HG03025 (cell line): Measurements from ENCODE around the gene DSCAM.

Experiments
- ATAC-seq: cut with Tn5 transposase; IDR thresholded peaks from one replicate; pipeline ENCODE4 v1.9.1; 2021; ENCODE audit warnings: mild to moderate bottlenecking, moderate library complexity; ENCODE audit not compliant: unreplicated experiment, low FRiP score

DSCAM gene

DNA sequence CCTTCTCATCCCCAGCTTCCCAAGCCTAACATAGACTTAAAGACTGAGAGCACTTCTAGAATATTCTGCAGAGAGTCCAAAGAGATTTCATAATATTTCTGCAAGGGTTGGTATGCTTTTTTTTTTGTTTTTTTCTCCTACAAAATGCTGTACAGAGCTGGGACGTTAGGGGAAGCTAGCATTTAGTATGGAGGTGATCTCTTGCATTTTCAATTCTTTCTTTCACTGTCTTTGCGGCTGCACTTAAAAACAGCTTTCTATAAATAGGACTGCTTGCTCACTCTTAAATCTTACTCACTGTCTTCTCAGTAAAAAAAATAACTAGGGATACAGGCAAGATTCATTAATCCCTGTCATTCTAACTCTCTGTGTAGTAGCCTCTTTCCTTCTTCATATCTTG is 7.4 kb downstream of the DSCAM start:
- ATAC-seq = no peak

DNA sequence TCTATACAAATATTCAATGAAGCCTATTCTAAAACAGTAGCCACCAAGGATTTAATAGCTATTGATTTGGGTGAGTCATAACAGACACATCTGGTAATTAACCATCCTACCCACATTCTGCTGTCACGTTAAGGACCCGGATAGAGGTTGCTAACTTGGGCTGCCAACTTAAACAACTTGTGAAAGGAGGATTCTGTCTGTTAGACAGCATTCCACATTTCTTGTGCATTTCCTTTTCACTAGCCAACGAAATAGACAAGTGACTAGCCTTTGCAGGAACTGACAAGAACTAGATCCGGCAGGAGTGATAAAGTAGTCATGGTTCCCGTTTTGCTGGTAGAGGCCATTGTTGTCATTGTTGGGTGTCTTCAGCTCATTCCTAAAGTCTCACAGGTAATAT is 9.5 kb downstream of the DSCAM start:
- no peak for ATAC-seq

DNA sequence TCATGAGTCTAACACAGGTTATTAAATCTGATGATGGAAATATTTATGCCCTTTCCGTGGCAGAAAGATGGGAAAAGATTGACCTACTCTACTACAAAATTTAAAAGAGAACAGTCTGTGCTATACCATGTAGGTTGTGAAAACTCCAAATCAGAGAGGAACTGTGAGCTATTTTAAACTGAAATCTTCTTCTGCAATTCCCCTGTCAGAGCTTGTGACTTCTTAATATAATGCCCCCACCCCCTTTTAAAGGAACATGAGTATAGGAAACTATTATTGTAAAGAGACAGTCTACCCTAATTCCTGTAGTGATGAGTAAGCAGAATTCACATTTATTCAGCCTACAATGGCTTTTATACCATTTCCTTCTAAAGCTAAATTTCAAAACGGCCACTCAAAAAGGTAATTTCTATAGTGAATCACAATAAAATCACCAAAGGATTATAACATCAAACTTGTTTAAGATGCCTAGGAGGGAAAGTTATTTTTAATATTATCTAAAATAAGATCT is 11.7 kb downstream of the DSCAM start:
- ATAC-seq = no peak

DNA sequence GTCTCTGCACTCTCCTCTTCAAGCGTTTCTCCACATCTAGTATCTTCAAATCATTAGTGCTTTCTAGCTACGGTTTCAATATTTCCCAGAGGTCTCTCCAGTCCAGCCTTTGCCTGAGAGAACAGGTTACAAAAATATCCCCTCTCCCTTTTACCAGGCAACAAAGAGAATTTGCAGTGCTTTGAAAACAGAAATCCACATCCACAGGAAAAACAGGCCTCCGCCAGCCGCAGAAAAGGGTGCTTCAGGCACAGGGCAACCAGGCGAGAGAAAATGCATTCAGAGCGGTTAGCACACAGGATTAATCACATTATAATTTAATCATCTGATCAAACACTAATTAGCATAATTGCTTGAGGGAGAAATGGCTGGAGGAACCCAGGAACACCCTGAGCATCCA is 13.8 kb downstream of the DSCAM start:
- ATAC-seq = no peak

DNA sequence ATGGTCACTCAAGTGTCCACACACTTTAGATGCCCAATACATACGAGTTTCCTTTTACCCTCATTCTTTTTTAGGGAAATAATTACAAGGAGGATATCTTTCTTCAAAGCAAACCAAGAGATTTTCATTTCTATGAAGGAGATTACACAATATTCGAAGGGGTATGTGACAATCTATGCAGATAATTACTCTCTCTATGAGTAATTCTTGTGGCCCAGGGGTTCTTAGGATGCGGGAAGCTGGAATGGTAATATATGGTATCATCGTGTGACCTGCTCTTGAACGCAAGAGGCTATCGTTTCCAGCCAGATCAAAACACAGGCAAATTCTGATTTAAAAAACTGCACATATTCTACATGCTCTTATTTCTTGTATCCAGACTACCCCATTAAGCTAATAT is 14.6 kb downstream of the DSCAM start:
- no peak for ATAC-seq

DNA sequence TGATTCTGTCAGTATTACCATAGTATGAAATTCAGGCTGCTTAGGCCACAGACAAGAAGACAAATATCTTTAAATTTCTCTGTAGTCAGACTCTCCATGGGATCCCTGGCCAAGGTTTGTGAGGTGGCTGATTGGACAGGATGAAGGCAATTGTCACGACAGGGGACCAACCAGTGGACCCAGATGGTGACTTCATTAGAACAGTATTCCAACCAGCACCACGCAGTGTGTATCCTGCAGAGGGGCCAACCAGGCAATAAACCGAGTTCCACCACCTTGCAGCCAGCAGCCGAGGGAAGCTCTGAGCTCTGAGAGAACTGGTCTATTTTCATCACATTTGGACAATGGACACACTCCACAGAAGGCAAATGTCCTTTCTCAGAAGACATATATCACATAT is 16.1 kb downstream of the DSCAM start:
- no peak for ATAC-seq

DNA sequence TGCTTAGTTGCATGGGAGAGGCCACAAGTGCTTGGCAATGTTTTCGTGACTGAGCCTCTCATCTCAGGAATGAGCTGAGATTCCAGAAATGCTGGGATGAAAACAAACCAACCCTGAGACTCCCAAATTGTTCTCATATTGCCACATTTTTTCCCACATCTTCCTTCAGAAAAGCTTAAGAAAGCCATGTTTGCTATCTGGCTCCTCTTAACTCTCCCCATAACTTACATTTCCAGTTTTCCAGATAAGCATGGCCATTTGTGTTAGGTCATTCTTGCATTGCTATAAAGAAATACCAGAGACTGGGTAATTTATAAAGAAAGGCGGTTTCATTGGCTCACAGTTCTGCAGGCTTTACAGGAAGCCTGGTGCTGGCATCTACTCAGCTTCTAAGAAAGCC is 17.2 kb downstream of the DSCAM start:
- no peak for ATAC-seq

DNA sequence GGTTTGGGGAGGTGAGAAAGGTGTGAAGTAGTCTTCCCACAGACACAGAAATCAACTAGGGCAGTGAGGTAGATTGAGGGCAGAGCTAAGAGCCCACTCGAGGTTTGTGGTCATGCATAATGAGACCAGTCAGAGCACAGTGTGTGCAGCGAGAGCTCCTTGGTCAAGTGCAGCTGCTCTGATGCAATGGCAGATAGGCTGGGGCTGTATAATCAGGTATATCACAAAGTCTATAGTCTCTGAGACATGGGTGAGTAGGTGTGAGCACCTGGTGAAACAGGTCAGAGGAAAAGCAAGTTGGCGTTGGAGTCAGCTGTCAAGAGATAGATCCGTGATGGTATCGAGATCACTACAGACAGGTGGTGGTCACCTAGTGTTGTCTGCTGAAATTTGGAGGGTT is 17.6 kb downstream of the DSCAM start:
- ATAC-seq = no peak

DNA sequence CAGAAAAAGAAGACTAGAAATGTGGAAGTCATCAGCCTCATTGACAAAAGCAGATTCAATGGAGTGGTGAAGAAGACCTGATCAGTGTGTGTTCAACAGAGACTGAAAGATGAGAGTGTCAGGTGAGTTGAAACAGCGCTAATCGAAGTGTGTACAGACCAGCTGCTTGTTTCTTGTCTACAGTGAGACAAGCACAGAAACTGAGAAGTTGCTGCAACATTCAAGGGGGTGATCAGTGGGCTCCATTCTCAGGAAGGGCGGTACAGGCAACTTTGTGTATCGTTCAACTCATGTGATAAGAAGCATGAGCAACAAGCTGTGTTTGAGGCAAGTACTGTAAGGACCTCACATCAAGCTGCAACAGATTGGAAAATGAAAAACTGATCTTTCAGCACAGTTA is 19.4 kb downstream of the DSCAM start:
- no peak for ATAC-seq

DNA sequence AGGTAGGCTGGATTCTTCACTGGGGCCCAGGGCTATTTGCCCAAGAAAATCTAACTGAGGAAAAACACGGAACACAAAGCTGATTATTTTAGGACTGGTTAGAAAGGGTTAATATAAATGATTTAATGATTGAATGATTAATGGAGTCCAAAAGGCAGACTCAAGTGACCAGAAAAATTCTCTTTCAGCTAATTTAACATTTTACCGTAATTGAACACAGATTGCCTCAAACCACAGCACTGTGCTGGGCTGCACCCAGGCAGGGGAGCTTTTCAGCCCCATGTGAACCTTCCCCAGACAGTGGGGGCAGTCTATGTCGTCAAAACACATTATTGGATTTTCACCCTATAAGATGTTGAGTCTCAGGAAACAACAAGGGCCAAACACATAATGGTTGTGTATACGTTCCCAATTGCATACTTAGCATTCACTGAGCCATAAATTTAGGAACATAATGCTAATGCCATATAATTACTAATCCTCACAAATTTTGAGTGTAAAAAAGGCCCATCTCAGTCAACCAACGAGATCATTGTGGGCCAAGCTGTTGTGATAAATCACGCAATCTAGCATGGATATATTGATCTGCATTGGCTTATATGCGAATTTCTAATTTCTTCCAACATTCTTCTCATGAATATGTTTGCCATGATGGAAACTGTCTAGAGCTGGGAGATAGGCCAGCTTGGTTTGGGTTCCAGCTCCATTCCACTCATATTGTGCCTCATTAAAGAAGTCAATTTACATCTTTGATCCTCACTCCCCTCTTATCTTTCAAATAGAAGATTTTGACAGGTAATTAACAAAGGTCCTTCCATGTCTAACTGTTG is 27.7 kb downstream of the DSCAM start:
- no peak for ATAC-seq

DNA sequence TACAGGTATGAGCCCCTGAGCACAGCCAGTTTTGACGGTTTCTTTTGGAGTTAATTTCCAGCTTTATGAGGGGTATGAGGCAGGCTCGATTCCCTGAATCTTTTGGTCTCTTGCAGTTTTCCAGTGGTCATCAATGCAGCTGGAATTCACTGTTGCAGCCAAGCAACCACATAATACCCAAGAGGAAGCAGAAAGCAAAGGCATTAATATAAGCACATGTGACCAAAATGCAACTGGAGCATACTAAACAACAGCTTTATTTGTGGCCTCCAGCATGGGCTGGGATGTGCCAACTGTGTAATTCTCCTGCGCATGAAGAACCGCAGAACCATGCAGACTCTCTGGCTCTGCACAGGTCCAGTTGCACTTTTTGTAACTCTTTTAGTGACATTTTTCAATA is 33.0 kb downstream of the DSCAM start:
- ATAC-seq = no peak

DNA sequence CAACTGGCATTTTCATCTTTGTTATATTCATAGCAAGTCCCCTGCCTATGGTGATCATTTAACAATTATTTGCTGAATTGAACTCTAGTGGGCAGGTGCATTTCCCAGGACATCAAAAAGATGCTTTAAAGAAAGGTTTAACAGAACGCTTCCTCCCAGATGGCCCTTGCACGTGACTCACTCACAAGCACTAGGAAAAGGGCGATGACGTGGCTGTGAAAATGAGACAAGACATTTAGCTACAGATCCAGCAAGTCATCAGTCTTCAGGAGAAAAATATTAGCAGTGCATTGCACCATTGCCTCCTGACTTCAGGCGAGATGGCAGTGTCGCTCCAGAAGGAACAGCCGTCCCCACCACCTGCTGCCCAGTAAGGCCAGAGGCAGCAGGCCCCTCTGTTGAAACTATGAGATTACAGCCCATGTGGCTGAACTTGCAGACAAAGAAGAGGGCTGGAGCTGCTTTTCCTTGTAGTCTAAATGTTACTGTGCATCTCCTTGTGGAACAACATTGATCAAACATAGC is 37.2 kb downstream of the DSCAM start:
- ATAC-seq = no peak

DNA sequence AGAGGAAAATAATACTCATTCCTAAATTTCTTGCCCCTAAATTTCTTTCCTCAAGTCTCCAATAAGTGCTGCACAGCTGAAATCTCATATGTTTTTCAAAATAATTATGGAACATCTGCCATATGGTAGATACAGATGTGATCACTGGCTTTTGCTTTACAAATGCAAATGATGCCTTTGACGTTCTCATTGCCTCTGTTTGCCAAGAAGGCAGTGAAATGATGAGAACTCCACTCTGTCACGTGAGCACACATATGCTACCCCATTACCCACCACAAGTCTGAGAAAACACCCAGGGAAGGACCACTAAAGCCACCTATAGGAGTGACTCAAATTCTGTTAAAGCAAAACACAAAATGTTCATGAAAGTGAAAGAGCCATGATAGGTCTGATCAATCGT is 43.9 kb downstream of the DSCAM start:
- ATAC-seq = no peak

DNA sequence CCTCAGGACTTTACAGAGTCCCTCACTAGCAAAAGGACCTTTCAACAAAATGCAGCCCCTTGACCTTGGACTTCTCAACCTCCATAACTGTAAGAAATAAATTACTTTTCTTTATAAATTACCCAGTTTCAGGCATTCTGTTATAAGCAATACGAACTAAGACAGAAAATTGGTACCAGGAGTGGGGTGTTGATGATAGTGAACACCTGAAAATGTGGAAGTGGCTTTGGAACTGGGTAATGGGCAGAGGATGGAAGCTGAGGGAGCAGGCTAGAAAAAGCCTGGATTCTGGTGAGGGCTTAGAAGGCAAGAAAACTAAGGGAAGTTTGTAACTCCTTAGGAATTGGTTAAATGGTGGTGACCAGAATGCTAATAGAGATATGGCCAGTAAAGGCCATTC is 46.8 kb downstream of the DSCAM start:
- no peak for ATAC-seq

DNA sequence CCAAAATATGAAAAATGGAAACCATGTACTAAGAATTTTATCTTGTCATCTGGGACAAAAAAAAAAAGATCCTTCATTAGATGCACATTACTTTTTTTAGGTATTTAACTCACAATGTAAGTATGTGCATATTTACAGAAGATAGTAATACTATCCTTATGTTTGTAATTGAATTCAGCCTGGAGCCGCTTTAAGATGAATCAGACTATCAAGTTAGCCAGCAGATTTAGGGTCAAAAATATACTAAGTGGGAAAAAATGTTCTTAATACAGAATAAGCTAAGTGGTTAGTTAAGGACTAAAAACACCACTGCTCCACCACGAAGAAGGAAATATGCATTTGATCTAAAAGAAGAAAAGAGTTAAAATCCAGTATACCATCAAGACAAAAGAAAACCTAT is 49.1 kb downstream of the DSCAM start:
- ATAC-seq = no peak

DNA sequence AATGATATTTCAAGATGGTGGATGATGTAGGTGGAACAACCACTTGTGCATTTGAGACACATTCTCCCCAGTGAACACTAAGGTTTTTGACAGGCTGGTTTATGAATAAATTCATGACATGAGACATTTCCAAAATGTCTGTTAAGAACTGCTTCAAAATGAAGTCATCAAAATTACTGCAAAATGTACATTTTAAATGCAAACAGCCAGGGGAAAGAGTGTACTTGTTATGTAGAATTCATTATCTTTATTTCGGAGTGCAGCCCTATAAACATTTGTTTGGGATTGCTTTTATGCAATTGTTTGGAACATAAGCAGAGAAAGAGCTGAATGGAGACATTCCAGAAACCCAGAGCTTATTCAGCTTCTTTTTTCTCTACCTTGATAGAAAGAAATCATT is 49.5 kb downstream of the DSCAM start:
- ATAC-seq = no peak

DNA sequence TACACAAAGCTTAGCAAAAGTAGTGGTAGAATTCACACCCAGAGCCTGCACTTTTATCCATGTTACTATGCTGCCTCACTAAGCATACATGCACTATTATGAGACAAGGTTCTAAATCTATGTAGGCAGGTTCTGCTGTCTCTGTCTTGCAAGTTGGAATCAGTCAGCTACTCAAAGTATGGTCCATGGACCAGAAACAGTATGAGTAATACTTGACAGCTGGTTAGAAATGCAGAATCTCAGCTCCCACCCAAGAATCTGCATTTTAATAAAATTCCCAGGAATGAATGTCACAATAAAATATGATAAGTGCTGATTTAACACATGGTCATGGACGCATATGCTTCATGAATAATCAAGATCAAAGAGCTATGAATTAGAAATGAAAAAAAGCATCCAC is 50.5 kb downstream of the DSCAM start:
- ATAC-seq = no peak

DNA sequence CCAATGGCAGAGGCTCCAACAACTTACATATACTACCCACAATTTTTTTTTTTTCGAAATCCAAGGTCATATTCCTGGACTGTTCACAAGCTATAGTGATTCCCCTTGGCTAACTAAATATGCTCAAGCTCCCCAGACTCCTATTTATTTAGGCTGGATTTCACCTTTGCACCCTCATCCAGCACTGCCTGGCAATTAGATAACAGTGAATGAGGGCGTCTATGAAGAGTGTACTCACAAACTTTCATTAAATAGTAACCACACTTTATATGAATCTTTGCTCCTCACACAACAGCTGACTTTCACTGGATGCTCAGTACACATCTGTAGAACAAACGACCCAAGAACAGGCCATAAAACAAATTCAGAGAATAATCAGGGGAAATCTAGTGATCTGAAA is 51.6 kb downstream of the DSCAM start:
- no peak for ATAC-seq

DNA sequence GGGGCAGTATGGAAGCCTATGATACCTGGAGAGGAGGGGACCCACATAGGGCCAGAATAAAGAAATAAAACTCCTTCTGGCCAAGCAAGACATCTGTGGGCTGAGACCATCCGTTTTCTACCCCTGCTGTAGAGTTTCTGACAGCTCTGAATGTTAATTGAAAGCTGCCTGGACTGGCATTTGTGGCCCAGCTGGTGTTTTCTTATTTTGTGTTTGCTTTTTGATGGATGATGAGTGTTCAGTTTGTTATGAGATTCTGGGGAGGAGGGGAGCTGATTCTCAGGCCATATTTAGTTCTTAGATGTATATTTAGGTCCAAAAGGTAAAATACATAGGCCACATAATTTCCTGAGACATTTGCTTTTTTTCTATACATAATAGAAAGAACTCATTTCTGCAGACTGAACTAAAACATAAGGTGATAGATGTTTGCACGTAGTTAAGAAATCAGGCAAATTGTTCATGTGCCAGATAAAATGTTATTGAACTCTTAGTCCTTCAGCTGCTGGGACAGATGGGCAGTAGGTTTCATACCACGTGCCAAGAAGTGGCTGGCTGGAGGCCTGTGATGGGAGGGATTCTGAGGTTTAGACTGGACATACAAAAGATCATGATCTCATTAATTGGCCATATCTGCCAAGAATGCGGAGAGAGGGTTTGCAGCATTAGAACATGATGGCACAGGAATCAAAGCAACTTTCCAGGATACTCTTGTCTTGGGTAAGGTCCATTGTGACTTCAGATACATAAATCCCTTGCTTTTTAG is 54.1 kb downstream of the DSCAM start:
- no peak for ATAC-seq

DNA sequence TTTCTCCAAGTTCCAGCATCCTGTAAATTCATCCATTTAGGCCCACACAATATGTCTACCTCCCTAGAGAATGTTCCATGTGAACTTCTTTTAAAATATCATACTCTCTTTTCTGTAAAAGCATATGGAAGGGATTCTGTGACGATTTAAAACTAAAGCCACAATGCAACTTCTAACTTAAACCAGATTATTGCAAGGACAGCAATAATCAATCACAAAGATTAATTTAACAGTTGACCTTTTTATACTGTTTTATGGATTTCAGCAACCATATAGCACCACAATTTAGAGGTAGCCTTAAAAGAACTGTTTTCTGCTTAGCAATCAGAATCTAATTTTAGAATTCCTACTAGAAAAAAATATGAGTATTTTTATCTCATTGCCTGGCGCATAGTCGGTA is 58.3 kb downstream of the DSCAM start:
- ATAC-seq = no peak

DNA sequence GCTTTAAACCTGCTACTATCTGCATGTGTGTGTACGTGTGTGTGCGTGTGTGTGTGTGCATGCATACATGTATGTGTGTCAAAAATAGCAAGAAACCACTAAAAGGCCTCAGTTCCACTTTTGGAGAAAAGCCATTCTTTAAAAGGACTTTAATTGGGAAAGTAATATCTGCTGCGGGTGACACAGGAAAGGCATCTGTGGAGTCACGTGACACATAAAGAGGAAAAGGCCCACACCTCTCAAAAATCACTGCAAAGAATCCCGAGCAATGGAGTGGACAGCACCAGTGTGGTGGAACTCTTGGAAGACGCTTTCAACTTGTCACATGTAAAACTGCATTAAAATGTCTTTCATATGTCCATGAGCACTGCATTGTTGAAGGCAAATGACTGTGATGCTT is 63.6 kb downstream of the DSCAM start:
- no peak for ATAC-seq
